K562 (cell line): ENCODE data around the gene DNASE2B. TPM values are rescaled to one million over a fixed set of nuclear protein-coding genes. Genes with fewer than 3 reads are reported as not detected.

Source experiments
- ATAC-seq: fragments of 200-7000 bp; cut with Tn5 transposase; 3 replicates; pipeline ENCODE4 v1.9.1; 2020; ENCODE audit warnings: moderate library complexity
- BruUV-seq: library from RNA; stranded (reverse); fragments of 400-500 nt; replicated peaks from 2 replicates; lab custom pipeline; 2021; lab: Mats Ljungman, UMichigan
- CTCF ChIA-PET: fragments of 300-600 bp; formaldehyde crosslinking; extraction: SDS; loops from one replicate; lab custom pipeline; 2021; ENCODE audit warnings: low intra/inter-chr PET ratio; lab: Yijun Ruan, JAX
- POLR2A ChIA-PET: fragments of 300-600, 350-650 bp; sonication (Branson Sonifier 250); formaldehyde crosslinking; extraction: SDS; loops from one replicate; lab custom pipeline; 2021; ENCODE audit warnings: antibody characterized with exemption, inconsistent platforms; lab: Yijun Ruan, JAX
- DNase-seq, 4 experiments: peaks; one replicate each; pipeline versions ENCODE4 v3.0.0 to v3.0.0-alpha.2; 2011 to 2018; ENCODE audit warnings: low spot score in 3 of 4, mixed read lengths in 3 of 4; ENCODE audit errors: extremely low read depth in 1 of 4
- FAIRE-seq: peaks from 2 replicates; lab custom pipeline; 2011; peaks lifted over from hg19 to GRCh38; lab: Jason Lieb, UNC
- H2AFZ ChIP-seq: 2 replicates; pipeline ENCODE4 v1.6.0; 2011; ENCODE audit warnings: low read depth, low read length, control low read depth, inconsistent platforms
- H3K27ac ChIP-seq: fragments of 200-600 bp; 3 replicates; pipeline ENCODE4 v1.8.0; 2011; ENCODE audit warnings: low read depth, mild to moderate bottlenecking, control low read depth, inconsistent platforms, low read length, moderate library complexity, mixed read lengths; ENCODE audit errors: extremely low read depth
- H3K27me3 ChIP-seq, 2 experiments: fragments of 300-600 bp in 1 of 2; 2 replicates in 1 of 2; 3 replicates in 1 of 2; pipeline versions ENCODE4 v1.6.0 to v1.8.0; 2011; ENCODE audit warnings: inconsistent platforms in 2 of 2, low read length in 2 of 2, mild to moderate bottlenecking in 1 of 2, mixed read lengths in 1 of 2, moderate library complexity in 1 of 2; ENCODE audit not compliant: control insufficient read depth in 2 of 2, insufficient read depth in 2 of 2
- H3K36me3 ChIP-seq: fragments of 300-600 bp; 3 replicates; pipeline ENCODE4 v1.8.0; 2011; ENCODE audit warnings: mild to moderate bottlenecking, low read length, inconsistent platforms; ENCODE audit not compliant: control insufficient read depth, insufficient read depth
- H3K4me1 ChIP-seq, 2 experiments: fragments of 200-600 bp in 1 of 2; replicated peaks in 1 of 2; 2 replicates in 1 of 2; 3 replicates in 1 of 2; pipeline versions ENCODE4 v1.5.1 to v1.8.0; 2011; ENCODE audit warnings: inconsistent platforms in 2 of 2, low read length in 2 of 2, mild to moderate bottlenecking in 1 of 2, mixed read lengths in 1 of 2, moderate library complexity in 1 of 2; ENCODE audit not compliant: control insufficient read depth in 2 of 2, insufficient read depth in 2 of 2
- H3K4me2 ChIP-seq: 2 replicates; pipeline ENCODE4 v1.6.1; 2011; ENCODE audit warnings: low read length, control low read depth, inconsistent platforms, mixed read lengths; ENCODE audit not compliant: insufficient read depth
- H3K4me3 ChIP-seq: fragments of 200-600 bp; sonication (generic), shearing (Covaris generic); 2 replicates; pipeline ENCODE4 v1.5.1; 2016; ENCODE audit warnings: control low read depth, inconsistent platforms
- H3K79me2 ChIP-seq: fragments of 200-600 bp; 3 replicates; pipeline ENCODE4 v1.8.0; 2011; ENCODE audit warnings: low read length, inconsistent platforms; ENCODE audit not compliant: control insufficient read depth, insufficient read depth
- H3K9ac ChIP-seq, 2 experiments: 2 replicates each; pipeline versions ENCODE4 v1.6.0 to v1.6.1; 2011; ENCODE audit warnings: low read depth in 2 of 2, low read length in 2 of 2, control low read depth in 1 of 2, inconsistent platforms in 1 of 2, mild to moderate bottlenecking in 1 of 2, mixed read lengths in 1 of 2; ENCODE audit not compliant: insufficient read depth in 1 of 2
- H3K9me1 ChIP-seq: one replicate; pipeline ENCODE4 v1.6.0; 2011; ENCODE audit warnings: inconsistent platforms, mild to moderate bottlenecking, low read length, moderate library complexity; ENCODE audit not compliant: control insufficient read depth, insufficient read depth
- H3K9me3 ChIP-seq: replicated peaks from 2 replicates; pipeline ENCODE4 v1.5.1; 2011; ENCODE audit warnings: low read depth, low read length, inconsistent platforms; ENCODE audit not compliant: control insufficient read depth, insufficient read depth
- H4K20me1 ChIP-seq: replicated peaks from 2 replicates; pipeline ENCODE4 v1.6.1; 2011; ENCODE audit warnings: low read length, inconsistent platforms, mixed read lengths; ENCODE audit not compliant: control insufficient read depth, insufficient read depth
- CCNT2 ChIP-seq: IDR thresholded peaks from 2 replicates; pipeline ENCODE4 v1.6.1; 2011; ENCODE audit warnings: borderline replicate concordance, low read depth, mild to moderate bottlenecking, moderate library complexity, mixed read lengths, low read length; ENCODE audit not compliant: insufficient read length; ENCODE audit errors: extremely low read depth
- EGR1 ChIP-seq: fragments of 450-650 bp; conservative IDR thresholded peaks from 2 replicates; pipeline ENCODE4 v1.6.1; 2017; ENCODE audit warnings: mild to moderate bottlenecking
- ELF1 ChIP-seq: fragments of 200-800 bp; sonication (Bioruptor generic); IDR thresholded peaks from 2 replicates; pipeline ENCODE4 v1.6.1; 2016; ENCODE audit warnings: missing genetic modification characterization, missing compliant biosample characterization
- FOXK1 ChIP-seq: sonication (generic); formaldehyde crosslinking; IDR thresholded peaks from 2 replicates; pipeline ENCODE4 v1.8.0; 2022; ENCODE audit warnings: missing genetic modification reagents, mild to moderate bottlenecking, borderline replicate concordance
- NFIC ChIP-seq: fragments of 450-650 bp; IDR thresholded peaks from 2 replicates; pipeline ENCODE4 v1.6.1; 2017; ENCODE audit warnings: mild to moderate bottlenecking, inconsistent platforms
- POLR2AphosphoS2 ChIP-seq: IDR thresholded peaks from 2 replicates; pipeline ENCODE4 v1.6.1; 2012; ENCODE audit warnings: low read length, improper control_type of control experiment
- PTBP1 ChIP-seq: fragments of 200-400 bp; formaldehyde crosslinking; IDR thresholded peaks from 2 replicates; pipeline ENCODE4 v1.6.1; 2017; ENCODE audit warnings: low read depth, low read length
- PTRF ChIP-seq: fragments of 450-650 bp; IDR thresholded peaks from 2 replicates; pipeline ENCODE4 v1.6.1; 2016; ENCODE audit warnings: mild to moderate bottlenecking, missing genetic modification characterization, missing compliant biosample characterization
- PURB ChIP-seq: sonication (generic); formaldehyde crosslinking; IDR thresholded peaks from 2 replicates; pipeline ENCODE4 v1.9.0; 2021; ENCODE audit warnings: low read depth, mild to moderate bottlenecking, missing genetic modification reagents
- ZNF384 ChIP-seq: IDR thresholded peaks from 2 replicates; pipeline ENCODE4 v1.6.1; 2012; ENCODE audit warnings: low read depth, low read length, improper control_type of control experiment
- ZNF551 ChIP-seq: fragments of 250-450 bp; sonication (Bioruptor Pico); IDR thresholded peaks from 2 replicates; pipeline ENCODE4 v1.5.0; 2021; ENCODE audit warnings: mild to moderate bottlenecking, moderate library complexity
- WGBS: fragments of 100-300 bp; shearing (Covaris generic); methylation state at CpG from one replicate; pipeline ENCODE4 v1.1.6; 2016; ENCODE audit warnings: low coverage, mixed read lengths; ENCODE audit not compliant: insufficient coverage; ENCODE audit errors: missing lambda C conversion rate; 5-methylcytosine and 5-hydroxymethylcytosine counted together
- in situ Hi-C: fragments of 300-500 bp; cut with MboI; formaldehyde crosslinking; loops from 4 replicates; pipeline ENCODE4 v1.15.0; 2018; ENCODE audit warnings: inconsistent platforms, mixed read lengths
- intact Hi-C: fragments of 100-400 bp; cut with micrococcal nuclease; formaldehyde crosslinking; loops from 2 replicates; pipeline ENCODE4 v1.14.2; 2022
- polyA plus RNA-seq, 8 experiments: library from polyadenylated mRNA; depleted of rRNA in 4 of 8; stranded (reverse) in 5 of 8; unstranded in 3 of 8; fragments of >200 nt; fragmentation: Nextera tagmentation in 2 of 8; fragmentation: Illumina TruSeq in 1 of 8; extraction: Ambion mirVana in 2 of 8; extraction: Trizol in 1 of 8; gene quantifications; 2 replicates each; pipeline versions ENCODE4 v1.2.1 to v1.2.3, GENCODE V29; 2011 to 2014; ENCODE audit warnings: inconsistent platforms in 1 of 8, missing spikeins in 1 of 8
- total RNA-seq, 7 experiments: library from RNA; depleted of rRNA in 6 of 7; stranded (reverse); fragments of >200 nt in 6 of 7; fragmentation: Illumina TruSeq in 2 of 7; extraction: Trizol in 2 of 7; gene quantifications; 2 replicates each; pipeline versions ENCODE4 v1.2.1 to v1.2.3, GENCODE V29; 2011 to 2021; ENCODE audit warnings: low replicate concordance in 1 of 7
- TF ChIP-seq, protein P1 (sequence below): fragments of 250-450 bp; sonication (Bioruptor Pico); IDR thresholded peaks from 2 replicates; pipeline ENCODE4 v1.5.0; 2022; ENCODE audit warnings: mild to moderate bottlenecking
- TF ChIP-seq, protein P2 (sequence below): fragments of 250-450 bp; sonication (Bioruptor Pico); IDR thresholded peaks from 2 replicates; pipeline ENCODE4 v1.8.0; 2022; ENCODE audit warnings: inconsistent platforms
- TF ChIP-seq, protein P3 (sequence below): fragments of 450-650 bp; IDR thresholded peaks from 2 replicates; pipeline ENCODE4 v1.6.1; 2016; ENCODE audit warnings: antibody characterized with exemption

The DNASE2B gene
- total and polyA plus RNA-seq, 9 of the 15 experiments (the other 6 are each of a cell fraction or from before 2014, with no cell fraction given), result not detected

DNA sequence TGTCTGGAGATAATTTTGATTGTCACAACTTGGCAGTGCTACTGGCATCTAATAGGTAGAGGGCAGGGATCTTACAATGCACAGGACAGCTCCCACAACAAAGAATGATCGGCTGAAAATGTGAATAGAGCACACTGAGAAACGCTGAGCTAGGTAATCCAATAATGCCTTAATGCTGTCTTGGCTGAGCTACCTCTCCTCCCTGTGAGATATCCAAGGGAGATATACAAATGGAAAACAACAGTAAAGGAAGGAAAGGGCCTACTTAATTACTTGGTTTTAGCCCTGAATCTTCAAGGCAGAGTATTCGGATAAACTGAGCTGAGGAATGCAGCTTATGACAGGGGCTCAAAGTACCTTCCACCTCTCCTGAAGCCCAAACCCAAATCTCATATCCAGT lies 2.9 kb downstream of the DNASE2B start:
- CTCF ChIA-PET, result no interaction called here
- Histone ChIP-seq H3K4me1 (no peaks in the 10 kb centered on the region), H2AFZ (no peak overlapping the region), H3K36me3 (no peaks in the 10 kb centered on the region), H3K79me2 (no peaks in the 10 kb centered on the region), H3K27me3 (no peaks in the 10 kb centered on the region), H4K20me1 (no peaks in the 10 kb centered on the region), H3K27ac (no peak overlapping the region), H3K4me2 (no peak overlapping the region), H3K4me3 (no peak overlapping the region), H3K9ac (no peak overlapping the region), H3K9me3 (no peaks in the 10 kb centered on the region), H3K9me1 (no peaks in the 10 kb centered on the region)
- no peak for ATAC-seq
- BruUV-seq, result no TSS peak
- in situ Hi-C loops, result no loop called here
- intact Hi-C loops, result no loop called here
- FAIRE-seq, result no peak
- TF ChIP-seq, protein P1, sequence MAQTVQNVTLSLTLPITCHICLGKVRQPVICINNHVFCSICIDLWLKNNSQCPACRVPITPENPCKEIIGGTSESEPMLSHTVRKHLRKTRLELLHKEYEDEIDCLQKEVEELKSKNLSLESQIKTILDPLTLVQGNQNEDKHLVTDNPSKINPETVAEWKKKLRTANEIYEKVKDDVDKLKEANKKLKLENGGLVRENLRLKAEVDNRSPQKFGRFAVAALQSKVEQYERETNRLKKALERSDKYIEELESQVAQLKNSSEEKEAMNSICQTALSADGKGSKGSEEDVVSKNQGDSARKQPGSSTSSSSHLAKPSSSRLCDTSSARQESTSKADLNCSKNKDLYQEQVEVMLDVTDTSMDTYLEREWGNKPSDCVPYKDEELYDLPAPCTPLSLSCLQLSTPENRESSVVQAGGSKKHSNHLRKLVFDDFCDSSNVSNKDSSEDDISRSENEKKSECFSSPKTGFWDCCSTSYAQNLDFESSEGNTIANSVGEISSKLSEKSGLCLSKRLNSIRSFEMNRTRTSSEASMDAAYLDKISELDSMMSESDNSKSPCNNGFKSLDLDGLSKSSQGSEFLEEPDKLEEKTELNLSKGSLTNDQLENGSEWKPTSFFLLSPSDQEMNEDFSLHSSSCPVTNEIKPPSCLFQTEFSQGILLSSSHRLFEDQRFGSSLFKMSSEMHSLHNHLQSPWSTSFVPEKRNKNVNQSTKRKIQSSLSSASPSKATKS (CRISPR knock-in tag), result no peak
- TF ChIP-seq PURB, result no peak
- TF ChIP-seq PTBP1, result no peak
- TF ChIP-seq, protein P2, sequence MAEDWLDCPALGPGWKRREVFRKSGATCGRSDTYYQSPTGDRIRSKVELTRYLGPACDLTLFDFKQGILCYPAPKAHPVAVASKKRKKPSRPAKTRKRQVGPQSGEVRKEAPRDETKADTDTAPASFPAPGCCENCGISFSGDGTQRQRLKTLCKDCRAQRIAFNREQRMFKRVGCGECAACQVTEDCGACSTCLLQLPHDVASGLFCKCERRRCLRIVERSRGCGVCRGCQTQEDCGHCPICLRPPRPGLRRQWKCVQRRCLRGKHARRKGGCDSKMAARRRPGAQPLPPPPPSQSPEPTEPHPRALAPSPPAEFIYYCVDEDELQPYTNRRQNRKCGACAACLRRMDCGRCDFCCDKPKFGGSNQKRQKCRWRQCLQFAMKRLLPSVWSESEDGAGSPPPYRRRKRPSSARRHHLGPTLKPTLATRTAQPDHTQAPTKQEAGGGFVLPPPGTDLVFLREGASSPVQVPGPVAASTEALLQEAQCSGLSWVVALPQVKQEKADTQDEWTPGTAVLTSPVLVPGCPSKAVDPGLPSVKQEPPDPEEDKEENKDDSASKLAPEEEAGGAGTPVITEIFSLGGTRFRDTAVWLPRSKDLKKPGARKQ (CRISPR knock-in tag), result no peak
- no peak for TF ChIP-seq ZNF384
- TF ChIP-seq ELF1 (tag), result no peak
- no peak for TF ChIP-seq CCNT2
- no peak for TF ChIP-seq FOXK1 (CRISPR knock-in tag)
- TF ChIP-seq, protein P3, sequence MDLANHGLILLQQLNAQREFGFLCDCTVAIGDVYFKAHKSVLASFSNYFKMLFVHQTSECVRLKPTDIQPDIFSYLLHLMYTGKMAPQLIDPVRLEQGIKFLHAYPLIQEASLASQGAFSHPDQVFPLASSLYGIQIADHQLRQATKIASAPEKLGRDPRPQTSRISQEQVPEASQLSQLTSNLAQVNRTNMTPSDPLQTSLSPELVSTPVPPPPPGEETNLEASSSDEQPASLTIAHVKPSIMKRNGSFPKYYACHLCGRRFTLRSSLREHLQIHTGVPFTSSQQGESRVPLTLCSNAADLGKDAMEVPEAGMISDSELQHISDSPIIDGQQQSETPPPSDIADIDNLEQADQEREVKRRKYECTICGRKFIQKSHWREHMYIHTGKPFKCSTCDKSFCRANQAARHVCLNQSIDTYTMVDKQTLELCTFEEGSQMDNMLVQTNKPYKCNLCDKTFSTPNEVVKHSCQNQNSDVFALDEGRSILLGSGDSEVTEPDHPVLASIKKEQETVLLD, result no peak
- no peak for TF ChIP-seq NFIC
- TF ChIP-seq POLR2AphosphoS2, result no peak
- no peak for TF ChIP-seq ZNF551
- TF ChIP-seq EGR1, result no peak
- no peak for TF ChIP-seq PTRF
- POLR2A ChIA-PET, result no interaction called here
- 21% methylated on average over 3 of the region's 3 CpGs for WGBS
- DNase-seq, result no peak
